Measurements from ENCODE around the gene ANKRD23. TPM values are rescaled to one million over a fixed set of nuclear protein-coding genes. Genes with fewer than 3 reads are reported as not detected.
"Not testable (repeated sequence)": the region's sequence is repeated elsewhere in the genome, so short reads cannot be mapped to it uniquely, and the experiment has no call there.

ANKRD23 gene
- 1 to 10 TPM in 4 of 6 experiments, under 1 TPM in 2; 0.71 to 1.8 (median 1.3) TPM for total RNA-seq (2021; fragmentation: NEBNext Ultra II Directional; extraction: Animal tissue kit (Norgen Biotek cat#: 25700))
- long read RNA-seq, partial matches to known transcripts: 0 of 2 reads
- long read RNA-seq, other reads (novel, unspliced or antisense): 2 of 2 reads

DNA sequence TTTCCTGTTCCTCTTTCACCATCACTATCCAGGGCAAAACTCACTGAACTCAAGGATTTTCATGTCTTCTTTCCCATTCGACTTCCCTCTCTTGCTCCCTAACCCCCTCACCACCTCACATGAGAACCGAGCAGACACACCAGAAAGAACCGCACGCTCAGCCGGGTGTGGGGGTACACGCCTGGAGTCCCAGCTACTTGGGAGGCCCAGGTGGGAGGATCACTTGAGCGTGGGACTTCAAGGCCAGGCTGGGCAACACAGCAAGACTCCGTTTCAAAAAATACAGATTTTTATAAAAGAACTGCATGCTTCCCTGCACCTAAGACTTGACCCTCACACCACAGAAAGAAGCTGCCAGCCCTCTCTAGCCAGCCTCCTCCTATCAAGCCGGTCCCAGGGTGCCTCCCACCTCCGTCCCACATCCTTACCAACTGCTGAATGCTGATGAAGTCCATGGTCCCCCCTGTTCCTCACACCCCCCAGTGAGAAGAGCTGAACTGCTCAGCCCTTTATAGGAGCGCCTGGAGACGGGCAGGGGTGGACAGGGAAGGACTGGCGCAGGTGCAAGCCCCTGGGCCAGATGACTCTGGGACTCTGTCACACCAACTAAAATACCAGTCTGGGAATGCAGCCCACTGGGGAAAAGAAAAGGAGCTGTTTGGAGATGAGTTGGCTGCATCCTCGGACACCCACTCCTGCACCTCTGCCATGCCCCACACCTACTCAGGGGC is at the start of gene ANKRD23:
Gene ANKRD23, minus strand, starts transcription at position 484 of the 731 bp plus-strand sequence. Its CDS starts 29 bp downstream, at position 455.
- no peak within 1 kb of the TSS for H3K4me3 Mint-ChIP-seq
- H3K4me1 Mint-ChIP-seq (ENCODE audit: low read depth): no peaks in the 10 kb centered on the region
- no peak for DNase-seq
- H3K27me3 Mint-ChIP-seq (ENCODE audit: insufficient read depth): peaks cover 2% of the 10 kb centered on the region; the same call in 1 of the 2 replicates
- TF ChIP-seq, protein P1, sequence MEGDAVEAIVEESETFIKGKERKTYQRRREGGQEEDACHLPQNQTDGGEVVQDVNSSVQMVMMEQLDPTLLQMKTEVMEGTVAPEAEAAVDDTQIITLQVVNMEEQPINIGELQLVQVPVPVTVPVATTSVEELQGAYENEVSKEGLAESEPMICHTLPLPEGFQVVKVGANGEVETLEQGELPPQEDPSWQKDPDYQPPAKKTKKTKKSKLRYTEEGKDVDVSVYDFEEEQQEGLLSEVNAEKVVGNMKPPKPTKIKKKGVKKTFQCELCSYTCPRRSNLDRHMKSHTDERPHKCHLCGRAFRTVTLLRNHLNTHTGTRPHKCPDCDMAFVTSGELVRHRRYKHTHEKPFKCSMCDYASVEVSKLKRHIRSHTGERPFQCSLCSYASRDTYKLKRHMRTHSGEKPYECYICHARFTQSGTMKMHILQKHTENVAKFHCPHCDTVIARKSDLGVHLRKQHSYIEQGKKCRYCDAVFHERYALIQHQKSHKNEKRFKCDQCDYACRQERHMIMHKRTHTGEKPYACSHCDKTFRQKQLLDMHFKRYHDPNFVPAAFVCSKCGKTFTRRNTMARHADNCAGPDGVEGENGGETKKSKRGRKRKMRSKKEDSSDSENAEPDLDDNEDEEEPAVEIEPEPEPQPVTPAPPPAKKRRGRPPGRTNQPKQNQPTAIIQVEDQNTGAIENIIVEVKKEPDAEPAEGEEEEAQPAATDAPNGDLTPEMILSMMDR (IDR thresholded peaks at IDR 0.05): no peak
- H3K9me3 Mint-ChIP-seq: no peaks in the 10 kb centered on the region
- H3K27ac Mint-ChIP-seq: no peak within 1 kb of the TSS
- H3K36me3 Mint-ChIP-seq (ENCODE audit: low read depth): no peaks in the 10 kb centered on the region; the same call in 1 of the 2 replicates

GRCh38 chr2:96891591-96892333 is 47.9 kb upstream of the ANKRD23 start:
- Mint-ChIP-seq H3K27ac (no peak overlapping the region), H3K4me3 (no peak overlapping the region), H3K36me3 (ENCODE audit: low read depth) (no peaks in the 10 kb centered on the region), H3K4me1 (ENCODE audit: low read depth) (peaks cover 28% of the 10 kb centered on the region), H3K27me3 (ENCODE audit: insufficient read depth) (peaks cover 20% of the 10 kb centered on the region), H3K9me3 (no peaks in the 10 kb centered on the region)
- TF ChIP-seq, protein P1 (IDR thresholded peaks at IDR 0.05): no peak
- no peak for DNase-seq

- H3K4me1 Mint-ChIP-seq (ENCODE audit: low read depth): peaks cover 33% of the 10 kb centered on the region
- H3K36me3 Mint-ChIP-seq (ENCODE audit: low read depth): no peaks in the 10 kb centered on the region
- no peak overlapping the region for H3K4me3 Mint-ChIP-seq
- H3K27ac Mint-ChIP-seq: no peak overlapping the region
- no peaks in the 10 kb centered on the region for H3K9me3 Mint-ChIP-seq
- no peak for DNase-seq
- TF ChIP-seq, protein P1 (IDR thresholded peaks at IDR 0.05): no peak
- peaks cover 21% of the 10 kb centered on the region for H3K27me3 Mint-ChIP-seq (ENCODE audit: insufficient read depth)
Measured at GRCh38 chr2:96890726-96891385, 47.0 kb upstream of the ANKRD23 start.

- Mint-ChIP-seq H3K27ac (no peak overlapping the region), H3K4me1 (ENCODE audit: low read depth) (peaks cover 33% of the 10 kb centered on the region), H3K27me3 (ENCODE audit: insufficient read depth) (peaks cover 22% of the 10 kb centered on the region), H3K36me3 (ENCODE audit: low read depth) (no peaks in the 10 kb centered on the region), H3K4me3 (no peak overlapping the region), H3K9me3 (no peaks in the 10 kb centered on the region)
- TF ChIP-seq, protein P1 (IDR thresholded peaks at IDR 0.05): no peak
- DNase-seq: no peak
Measured at GRCh38 chr2:96890252-96890651, 46.4 kb upstream of the ANKRD23 start.

- not testable (repeated sequence) for DNase-seq; H3K36me3 Mint-ChIP-seq (ENCODE audit: low read depth); H3K4me3 Mint-ChIP-seq; H3K27ac Mint-ChIP-seq; H3K9me3 Mint-ChIP-seq
- Mint-ChIP-seq H3K4me1 (ENCODE audit: low read depth) (peaks cover 33% of the 10 kb centered on the region), H3K27me3 (ENCODE audit: insufficient read depth) (peaks cover 23% of the 10 kb centered on the region)
Measured at GRCh38 chr2:96889502-96889901, 45.7 kb upstream of the ANKRD23 start.
